ENCODE data around the gene UBR2.

Gene UBR2

DNA sequence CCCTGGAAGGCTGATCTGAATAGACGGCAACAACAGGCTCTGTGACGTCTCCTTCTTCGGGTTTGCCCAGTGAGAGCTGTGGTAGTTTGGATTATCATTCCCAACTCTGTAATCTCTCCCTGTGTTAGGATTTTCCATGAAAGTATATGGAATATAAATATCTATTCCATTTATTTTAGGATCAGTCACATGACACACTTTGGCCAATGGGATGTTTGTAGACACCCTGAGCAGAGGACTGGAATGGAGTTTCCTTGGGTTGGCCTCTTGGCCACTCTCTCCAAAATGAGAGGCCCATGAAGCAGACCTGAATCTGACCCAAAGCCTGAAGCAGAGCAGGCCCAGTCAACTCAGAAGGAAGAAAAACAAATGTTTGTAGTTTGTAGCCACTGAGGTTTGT lies 37.2 kb upstream of the UBR2 start:
- Histone ChIP-seq H3K9ac (ENCODE audit: low read depth, low read length) (no peak overlapping the region), H3K9me3 (ENCODE audit: insufficient read depth, low read length, severe bottlenecking) (no peaks in the 10 kb centered on the region), H3K27me3 (ENCODE audit: insufficient read depth, low read length, poor library complexity) (peaks cover 3% of the 10 kb centered on the region), H4K20me1 (ENCODE audit: insufficient read depth, low read length) (no peaks in the 10 kb centered on the region), H3K4me1 (ENCODE audit: insufficient read depth, low read length) (no peaks in the 10 kb centered on the region), H3K4me2 (ENCODE audit: insufficient read depth, low read length) (no peak overlapping the region), H3K4me3 (ENCODE audit: low read depth in 1 of 2, low read length in 2 of 2) (no peak overlapping the region), H3K36me3 (ENCODE audit: insufficient read depth, low read length) (no peaks in the 10 kb centered on the region), H2AFZ (ENCODE audit: low read depth, low read length) (no peak overlapping the region), H3K27ac (ENCODE audit: low read length) (no peak overlapping the region), H3K79me2 (ENCODE audit: insufficient read depth, low read length) (no peaks in the 10 kb centered on the region)
- no peak for TF ChIP-seq EZH2 (IDR thresholded peaks at IDR 0.05; ENCODE audit: borderline replicate concordance, low read depth, low read length, severe bottlenecking)
- TF ChIP-seq, protein P1, sequence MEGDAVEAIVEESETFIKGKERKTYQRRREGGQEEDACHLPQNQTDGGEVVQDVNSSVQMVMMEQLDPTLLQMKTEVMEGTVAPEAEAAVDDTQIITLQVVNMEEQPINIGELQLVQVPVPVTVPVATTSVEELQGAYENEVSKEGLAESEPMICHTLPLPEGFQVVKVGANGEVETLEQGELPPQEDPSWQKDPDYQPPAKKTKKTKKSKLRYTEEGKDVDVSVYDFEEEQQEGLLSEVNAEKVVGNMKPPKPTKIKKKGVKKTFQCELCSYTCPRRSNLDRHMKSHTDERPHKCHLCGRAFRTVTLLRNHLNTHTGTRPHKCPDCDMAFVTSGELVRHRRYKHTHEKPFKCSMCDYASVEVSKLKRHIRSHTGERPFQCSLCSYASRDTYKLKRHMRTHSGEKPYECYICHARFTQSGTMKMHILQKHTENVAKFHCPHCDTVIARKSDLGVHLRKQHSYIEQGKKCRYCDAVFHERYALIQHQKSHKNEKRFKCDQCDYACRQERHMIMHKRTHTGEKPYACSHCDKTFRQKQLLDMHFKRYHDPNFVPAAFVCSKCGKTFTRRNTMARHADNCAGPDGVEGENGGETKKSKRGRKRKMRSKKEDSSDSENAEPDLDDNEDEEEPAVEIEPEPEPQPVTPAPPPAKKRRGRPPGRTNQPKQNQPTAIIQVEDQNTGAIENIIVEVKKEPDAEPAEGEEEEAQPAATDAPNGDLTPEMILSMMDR (IDR thresholded peaks at IDR 0.05; ENCODE audit: borderline replicate concordance, extremely low read depth, low read length, poor library complexity, severe bottlenecking) = no peak
- ATAC-seq (ENCODE audit: insufficient read depth, low read depth) (no peak), DNase-seq (no peak)

DNA sequence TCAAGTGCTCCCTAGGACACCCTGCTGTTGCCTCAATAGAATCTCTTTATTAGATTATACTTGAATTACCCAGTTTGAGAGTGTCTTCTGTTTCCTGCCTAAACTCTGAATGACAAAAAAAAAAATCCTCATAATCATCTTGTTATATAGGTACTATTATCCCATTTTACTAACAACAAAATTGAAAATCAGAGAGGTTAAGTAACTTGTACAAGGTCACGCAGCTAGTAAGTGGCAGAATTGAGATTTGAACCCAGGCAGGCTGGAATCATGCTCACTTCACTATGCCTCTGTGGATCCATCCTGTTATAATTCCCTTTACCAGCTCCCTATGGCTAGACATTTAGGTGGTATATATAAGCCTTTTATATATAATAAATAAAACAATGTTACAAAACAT lies 36.6 kb upstream of the UBR2 start:
- TF ChIP-seq, protein P1 (IDR thresholded peaks at IDR 0.05; ENCODE audit: borderline replicate concordance, extremely low read depth, low read length, poor library complexity, severe bottlenecking) = no peak
- no peak for TF ChIP-seq EZH2 (IDR thresholded peaks at IDR 0.05; ENCODE audit: borderline replicate concordance, low read depth, low read length, severe bottlenecking)
- Histone ChIP-seq H3K79me2 (ENCODE audit: insufficient read depth, low read length) (no peaks in the 10 kb centered on the region), H3K27me3 (ENCODE audit: insufficient read depth, low read length, poor library complexity) (peaks cover 3% of the 10 kb centered on the region), H3K9me3 (ENCODE audit: insufficient read depth, low read length, severe bottlenecking) (no peaks in the 10 kb centered on the region), H2AFZ (ENCODE audit: low read depth, low read length) (no peak overlapping the region), H3K4me3 (ENCODE audit: low read depth in 1 of 2, low read length in 2 of 2) (no peak overlapping the region), H3K36me3 (ENCODE audit: insufficient read depth, low read length) (no peaks in the 10 kb centered on the region), H3K4me1 (ENCODE audit: insufficient read depth, low read length) (no peaks in the 10 kb centered on the region), H3K27ac (ENCODE audit: low read length) (no peak overlapping the region), H3K9ac (ENCODE audit: low read depth, low read length) (no peak overlapping the region), H3K4me2 (ENCODE audit: insufficient read depth, low read length) (no peak overlapping the region), H4K20me1 (ENCODE audit: insufficient read depth, low read length) (no peaks in the 10 kb centered on the region)
- DNase-seq = no peak
- no peak for ATAC-seq (ENCODE audit: insufficient read depth, low read depth)

DNA sequence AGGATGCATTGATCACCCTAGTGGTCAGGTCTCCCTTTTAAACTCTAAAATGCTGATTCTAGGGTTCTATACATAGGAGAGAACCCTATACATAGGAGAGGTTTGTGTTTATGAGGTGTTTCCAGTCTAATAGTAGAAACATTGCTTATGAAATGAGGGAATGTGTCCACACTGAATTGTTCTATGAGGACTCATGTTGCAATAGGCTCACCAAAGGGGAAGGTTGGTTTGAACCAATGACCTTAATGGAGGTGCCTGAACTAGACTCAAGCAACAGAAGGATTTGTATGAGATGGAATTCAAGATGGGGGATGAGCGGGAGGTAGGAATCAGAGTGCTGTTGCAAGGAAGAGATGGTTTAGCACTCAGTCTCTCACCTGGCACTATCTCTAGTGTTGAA lies 33.5 kb upstream of the UBR2 start:
- Histone ChIP-seq H3K36me3 (ENCODE audit: insufficient read depth, low read length) (no peaks in the 10 kb centered on the region), H3K79me2 (ENCODE audit: insufficient read depth, low read length) (no peaks in the 10 kb centered on the region), H3K4me3 (ENCODE audit: low read depth in 1 of 2, low read length in 2 of 2) (no peak overlapping the region), H3K4me1 (ENCODE audit: insufficient read depth, low read length) (no peaks in the 10 kb centered on the region), H2AFZ (ENCODE audit: low read depth, low read length) (no peak overlapping the region), H3K27ac (ENCODE audit: low read length) (no peak overlapping the region), H3K9ac (ENCODE audit: low read depth, low read length) (no peak overlapping the region), H3K4me2 (ENCODE audit: insufficient read depth, low read length) (no peak overlapping the region), H3K27me3 (ENCODE audit: insufficient read depth, low read length, poor library complexity) (peaks cover 3% of the 10 kb centered on the region), H3K9me3 (ENCODE audit: insufficient read depth, low read length, severe bottlenecking) (no peaks in the 10 kb centered on the region), H4K20me1 (ENCODE audit: insufficient read depth, low read length) (no peaks in the 10 kb centered on the region)
- no peak for ATAC-seq (ENCODE audit: insufficient read depth, low read depth)
- DNase-seq = no peak
- no peak for TF ChIP-seq EZH2 (IDR thresholded peaks at IDR 0.05; ENCODE audit: borderline replicate concordance, low read depth, low read length, severe bottlenecking)
- TF ChIP-seq, protein P1 (IDR thresholded peaks at IDR 0.05; ENCODE audit: borderline replicate concordance, extremely low read depth, low read length, poor library complexity, severe bottlenecking) = no peak

DNA sequence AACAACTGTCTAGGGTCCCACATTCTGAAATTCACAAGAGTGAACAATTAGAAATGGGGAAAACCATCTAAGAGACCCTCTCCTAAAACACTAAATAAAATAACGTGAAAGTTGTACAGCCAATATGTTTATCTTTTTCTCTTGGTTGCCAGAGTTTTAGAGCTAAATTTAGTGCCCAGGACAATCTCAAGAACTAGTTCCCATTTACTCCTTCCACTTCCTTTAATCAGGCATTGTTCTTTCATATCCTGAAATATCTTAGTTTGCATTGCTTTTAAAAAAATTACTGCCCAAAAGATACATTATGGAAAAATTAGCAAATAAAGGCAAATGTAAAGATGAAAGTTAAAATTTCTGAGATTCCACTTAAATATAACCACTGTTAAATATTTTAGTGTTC lies 33.1 kb upstream of the UBR2 start:
- Histone ChIP-seq H3K36me3 (ENCODE audit: insufficient read depth, low read length) (no peaks in the 10 kb centered on the region), H4K20me1 (ENCODE audit: insufficient read depth, low read length) (no peaks in the 10 kb centered on the region), H3K27ac (ENCODE audit: low read length) (no peak overlapping the region), H2AFZ (ENCODE audit: low read depth, low read length) (no peak overlapping the region), H3K27me3 (ENCODE audit: insufficient read depth, low read length, poor library complexity) (peaks cover 3% of the 10 kb centered on the region), H3K9ac (ENCODE audit: low read depth, low read length) (no peak overlapping the region), H3K79me2 (ENCODE audit: insufficient read depth, low read length) (no peaks in the 10 kb centered on the region), H3K4me3 (ENCODE audit: low read depth in 1 of 2, low read length in 2 of 2) (no peak overlapping the region), H3K4me2 (ENCODE audit: insufficient read depth, low read length) (no peak overlapping the region), H3K9me3 (ENCODE audit: insufficient read depth, low read length, severe bottlenecking) (no peaks in the 10 kb centered on the region), H3K4me1 (ENCODE audit: insufficient read depth, low read length) (no peaks in the 10 kb centered on the region)
- DNase-seq (no peak), ATAC-seq (ENCODE audit: insufficient read depth, low read depth) (no peak)
- no peak for TF ChIP-seq EZH2 (IDR thresholded peaks at IDR 0.05; ENCODE audit: borderline replicate concordance, low read depth, low read length, severe bottlenecking)
- TF ChIP-seq, protein P1 (IDR thresholded peaks at IDR 0.05; ENCODE audit: borderline replicate concordance, extremely low read depth, low read length, poor library complexity, severe bottlenecking) = no peak
